Stomach (tissue), 4 donors: ENCODE measurements around the gene FSTL4.

Source experiments
- CTCF ChIP-seq, 7 experiments: fragments of 450-650 bp in 4 of 7; fragments of 200-600 bp in 3 of 7; sonication (generic) in 3 of 7; IDR thresholded peaks; one replicate each; pipeline ENCODE4 v1.5.1; 2016 to 2019; ENCODE audit warnings: antibody characterized with exemption in 7 of 7, control low read depth in 2 of 7, mild to moderate bottlenecking in 1 of 7
- EP300 ChIP-seq: sonication (generic); formaldehyde crosslinking; IDR thresholded peaks from one replicate; pipeline ENCODE4 v1.6.1; 2017; ENCODE audit warnings: antibody characterized with exemption
- POLR2A ChIP-seq, 4 donors: fragments of 450-650 bp; IDR thresholded peaks; one replicate each; pipeline ENCODE4 v1.6.1; 2016; ENCODE audit warnings: antibody characterized with exemption in 4 of 4, control low read depth in 2 of 4, mild to moderate bottlenecking in 1 of 4, moderate library complexity in 1 of 4
- POLR2AphosphoS5 ChIP-seq, 3 donors: sonication (generic); formaldehyde crosslinking; IDR thresholded peaks; one replicate each; pipeline ENCODE4 v1.6.1; 2016; ENCODE audit warnings: antibody characterized with exemption in 3 of 3

GRCh38 chr5:133392448-133392847 is 219.9 kb downstream of the FSTL4 start:
- TF ChIP-seq POLR2AphosphoS5 (IDR thresholded peaks at IDR 0.05) = no peak
- TF ChIP-seq CTCF (IDR thresholded peaks at IDR 0.05) = no peak
- TF ChIP-seq EP300 = no peak
- TF ChIP-seq POLR2A (IDR thresholded peaks at IDR 0.05) = no peak
